B cell (primary cell): ENCODE measurements around the gene ITSN2. TPM values are rescaled to one million over a fixed set of nuclear protein-coding genes. Genes with fewer than 3 reads are reported as not detected.

Source experiments
- ATAC-seq: fragments of 200-7000 bp; cut with Tn5 transposase; one replicate; pipeline ENCODE4 v1.10.0; 2021; ENCODE audit warnings: low read depth, mild to moderate bottlenecking, moderate number of reproducible peaks, moderate library complexity
- CTCF ChIA-PET: fragments of 350-600 bp; sonication (Branson Sonifier 250); formaldehyde crosslinking; loops from one replicate; lab custom pipeline; 2021; ENCODE audit warnings: antibody characterized with exemption, inconsistent platforms; lab: Charles Lee
- POLR2A ChIA-PET: fragments of 350-600 bp; sonication (Branson Sonifier 250); formaldehyde crosslinking; loops from one replicate; lab custom pipeline; 2021; ENCODE audit warnings: antibody characterized with exemption; lab: Charles Lee
- DNase-seq: peaks from one replicate; pipeline ENCODE4 v3.0.0; 2013
- H2AFZ ChIP-seq: 2 replicates; pipeline ENCODE4 v1.6.1; 2012; ENCODE audit warnings: mild to moderate bottlenecking, low read depth, low read length; ENCODE audit not compliant: insufficient read depth, poor library complexity, severe bottlenecking
- H3K27ac ChIP-seq, 2 donors: 1 replicate in 1 of 2; 2 replicates in 1 of 2; pipeline ENCODE4 v1.5.1; 2012 to 2013; ENCODE audit warnings: low read length in 2 of 2, mild to moderate bottlenecking in 2 of 2, moderate library complexity in 1 of 2
- H3K27me3 ChIP-seq, 4 experiments: fragments of 200-600 bp in 1 of 4; sonication (generic) in 1 of 4; replicated peaks in 1 of 4; 1 replicate in 2 of 4; 2 replicates in 2 of 4; pipeline versions ENCODE4 v1.6.1 to v1.7.0; 2013 to 2016; ENCODE audit warnings: low read length in 3 of 4, mild to moderate bottlenecking in 2 of 4, mixed read lengths in 1 of 4, moderate library complexity in 1 of 4; ENCODE audit not compliant: insufficient read depth in 4 of 4, control insufficient read depth in 3 of 4; ENCODE audit errors: control extremely low read depth in 1 of 4
- H3K36me3 ChIP-seq, 2 experiments: replicated peaks in 1 of 2; 1 replicate in 1 of 2; 2 replicates in 1 of 2; pipeline versions ENCODE4 v1.6.1 to v1.7.1; 2013; ENCODE audit warnings: low read length in 1 of 2; ENCODE audit not compliant: insufficient read depth in 2 of 2, control insufficient read depth in 1 of 2; ENCODE audit errors: control extremely low read depth in 1 of 2, extremely low read depth in 1 of 2
- H3K4me1 ChIP-seq, 2 donors: fragments of 200-600 bp in 1 of 2; sonication (generic) in 1 of 2; 1 replicate in 1 of 2; 2 replicates in 1 of 2; pipeline versions ENCODE4 v1.5.1 to v1.6.1; 2013 to 2017; ENCODE audit warnings: low read length in 2 of 2; ENCODE audit not compliant: control insufficient read depth in 2 of 2, insufficient read depth in 2 of 2
- H3K4me2 ChIP-seq: replicated peaks from 2 replicates; pipeline ENCODE3; 2012; ENCODE audit warnings: mild to moderate bottlenecking, low read depth, low read length; ENCODE audit not compliant: poor library complexity, severe bottlenecking
- H3K4me3 ChIP-seq, 5 experiments: fragments of 200-600 bp in 1 of 5; sonication (generic) in 1 of 5; 1 replicate in 3 of 5; 2 replicates in 2 of 5; pipeline versions ENCODE4 v1.5.1 to v1.7.0; 2011 to 2016; ENCODE audit warnings: low read length in 4 of 5, mild to moderate bottlenecking in 4 of 5, low read depth in 2 of 5, control low read depth in 1 of 5, moderate library complexity in 1 of 5; ENCODE audit not compliant: insufficient read depth in 1 of 5; ENCODE audit errors: control extremely low read depth in 1 of 5, extremely low read depth in 1 of 5
- H3K79me2 ChIP-seq: fragments of 200-600 bp; sonication (generic); one replicate; pipeline ENCODE4 v1.6.0; 2016; ENCODE audit warnings: low read length; ENCODE audit not compliant: control insufficient read depth, insufficient read depth
- H3K9ac ChIP-seq: fragments of 200-600 bp; sonication (generic); 2 replicates; pipeline ENCODE4 v1.6.1; 2017; ENCODE audit warnings: mild to moderate bottlenecking, low read length, moderate library complexity
- H3K9me3 ChIP-seq, 3 donors: one replicate each; pipeline versions ENCODE4 v1.6.1 to v1.7.1; 2013; ENCODE audit warnings: low read length in 2 of 3; ENCODE audit not compliant: control insufficient read depth in 2 of 3, insufficient read depth in 1 of 3; ENCODE audit errors: control extremely low read depth in 1 of 3
- H4K20me1 ChIP-seq: 2 replicates; pipeline ENCODE4 v1.6.0; 2012; ENCODE audit warnings: mild to moderate bottlenecking, low read length; ENCODE audit not compliant: insufficient read depth, control insufficient read depth, poor library complexity, severe bottlenecking
- H3K27ac Mint-ChIP-seq: one replicate; pipeline ENCODE4 v1.8.0; 2021; ENCODE audit warnings: mixed read lengths
- H3K27me3 Mint-ChIP-seq: one replicate; pipeline ENCODE4 v1.8.0; 2021; ENCODE audit warnings: mixed read lengths
- H3K4me1 Mint-ChIP-seq: one replicate; pipeline ENCODE4 v1.8.0; 2021; ENCODE audit warnings: mixed read lengths
- H3K4me3 Mint-ChIP-seq: one replicate; pipeline ENCODE4 v1.8.0; 2021; ENCODE audit warnings: mixed read lengths
- H3K9me3 Mint-ChIP-seq: one replicate; pipeline ENCODE4 v1.8.0; 2022; ENCODE audit warnings: mixed read lengths; ENCODE audit not compliant: insufficient read depth
- EZH2 ChIP-seq: IDR thresholded peaks from 2 replicates; pipeline ENCODE4 v1.6.1; 2012; ENCODE audit warnings: borderline replicate concordance, low read depth, mild to moderate bottlenecking, moderate library complexity, low read length; ENCODE audit not compliant: insufficient read depth, poor library complexity, severe bottlenecking
- WGBS: methylation state at CpG from one replicate; pipeline ENCODE4 v1.1.5; 2013; ENCODE audit warnings: missing lambda C conversion rate; ENCODE audit not compliant: insufficient coverage; 5-methylcytosine and 5-hydroxymethylcytosine counted together
- intact Hi-C: fragments of 100-400 bp; cut with micrococcal nuclease; formaldehyde crosslinking; loops from one replicate; pipeline ENCODE4 v1.10.0; 2022
- polyA plus RNA-seq: library from polyadenylated mRNA; depleted of rRNA; stranded (reverse); fragments of >200 nt; gene quantifications from 2 replicates; pipeline ENCODE4 v1.2.3, GENCODE V29; 2012
- total RNA-seq, 2 donors: library from RNA; stranded (reverse); fragments of 120-200 nt in 1 of 2; gene quantifications; 1 replicate in 1 of 2; 2 replicates in 1 of 2; pipeline versions ENCODE4 v1.2.3 to v1.2.4, GENCODE V29; 2013 to 2022
- TF ChIP-seq, protein P1 (sequence below): fragments of 200-600 bp; IDR thresholded peaks from one replicate; pipeline ENCODE4 v1.8.0; 2022; ENCODE audit warnings: antibody characterized with exemption, mild to moderate bottlenecking

The ITSN2 gene
- total and polyA plus RNA-seq, 2 donors (not counting 1 experiment from before 2014, with no cell fraction given): 107 to 200 TPM

GRCh38 chr2:24304098-24304497 lies 56.2 kb downstream of the ITSN2 start:
- 84% methylated on average over 4 of the region's 4 CpGs for WGBS
- Mint-ChIP-seq H3K4me1 (no peaks in the 10 kb centered on the region), H3K27ac (no peak overlapping the region), H3K4me3 (no peak overlapping the region), H3K27me3 (no peaks in the 10 kb centered on the region), H3K9me3 (no peaks in the 10 kb centered on the region)
- peaks cover 7% of the 10 kb centered on the region for H4K20me1 ChIP-seq
- H2AFZ ChIP-seq: no peak overlapping the region
- H3K4me2 ChIP-seq: no peak overlapping the region
- ChIA-PET POLR2A (no interaction called here), CTCF (interaction anchor here (1.6 to 1.7 kb wide), 2 partner anchors 18 to 77 kb away, joined by 3 to 4 read pairs; no protein-coding TSS in a partner anchor)
- no peak for DNase-seq
- no peaks in the 10 kb centered on the region for H3K4me1 ChIP-seq
- no peak for ATAC-seq
- no peak overlapping the region for H3K27ac ChIP-seq
- no peak overlapping the region for H3K9ac ChIP-seq
- peaks cover 19% of the 10 kb centered on the region for H3K79me2 ChIP-seq
- H3K9me3 ChIP-seq: no peaks in the 10 kb centered on the region
- TF ChIP-seq, protein P1, sequence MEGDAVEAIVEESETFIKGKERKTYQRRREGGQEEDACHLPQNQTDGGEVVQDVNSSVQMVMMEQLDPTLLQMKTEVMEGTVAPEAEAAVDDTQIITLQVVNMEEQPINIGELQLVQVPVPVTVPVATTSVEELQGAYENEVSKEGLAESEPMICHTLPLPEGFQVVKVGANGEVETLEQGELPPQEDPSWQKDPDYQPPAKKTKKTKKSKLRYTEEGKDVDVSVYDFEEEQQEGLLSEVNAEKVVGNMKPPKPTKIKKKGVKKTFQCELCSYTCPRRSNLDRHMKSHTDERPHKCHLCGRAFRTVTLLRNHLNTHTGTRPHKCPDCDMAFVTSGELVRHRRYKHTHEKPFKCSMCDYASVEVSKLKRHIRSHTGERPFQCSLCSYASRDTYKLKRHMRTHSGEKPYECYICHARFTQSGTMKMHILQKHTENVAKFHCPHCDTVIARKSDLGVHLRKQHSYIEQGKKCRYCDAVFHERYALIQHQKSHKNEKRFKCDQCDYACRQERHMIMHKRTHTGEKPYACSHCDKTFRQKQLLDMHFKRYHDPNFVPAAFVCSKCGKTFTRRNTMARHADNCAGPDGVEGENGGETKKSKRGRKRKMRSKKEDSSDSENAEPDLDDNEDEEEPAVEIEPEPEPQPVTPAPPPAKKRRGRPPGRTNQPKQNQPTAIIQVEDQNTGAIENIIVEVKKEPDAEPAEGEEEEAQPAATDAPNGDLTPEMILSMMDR: no peak
- no peak for TF ChIP-seq EZH2
- intact Hi-C loops: no loop called here
- H3K36me3 ChIP-seq: peaks cover 20 to 92% of the 10 kb centered on the region in 2 experiments
- H3K4me3 ChIP-seq: no peak overlapping the region
- no peaks in the 10 kb centered on the region for H3K27me3 ChIP-seq

- H3K27me3 ChIP-seq: no peaks in the 10 kb centered on the region
- Mint-ChIP-seq H3K4me1 (no peaks in the 10 kb centered on the region), H3K9me3 (no peaks in the 10 kb centered on the region), H3K27ac (no peak overlapping the region), H3K27me3 (no peaks in the 10 kb centered on the region), H3K4me3 (no peak overlapping the region)
- peaks cover 20 to 89% of the 10 kb centered on the region in 2 experiments for H3K36me3 ChIP-seq
- 100% methylated on average over 1 of the region's 6 CpGs for WGBS
- no peaks in the 10 kb centered on the region for H3K9me3 ChIP-seq
- POLR2A ChIA-PET: no interaction called here
- CTCF ChIA-PET: interaction anchor here (1.0 kb wide), 1 partner anchor 20 kb away, joined by 4 read pairs; no protein-coding TSS in a partner anchor
- no peak for ATAC-seq
- H2AFZ ChIP-seq: no peak overlapping the region
- peaks cover 7% of the 10 kb centered on the region for H3K79me2 ChIP-seq
- H3K4me3 ChIP-seq: no peak overlapping the region
- no peak overlapping the region for H3K4me2 ChIP-seq
- DNase-seq: no peak
- no peak for TF ChIP-seq EZH2
- TF ChIP-seq, protein P1: no peak
- no peaks in the 10 kb centered on the region for H3K4me1 ChIP-seq
- no peak overlapping the region for H3K27ac ChIP-seq
- no peak overlapping the region for H3K9ac ChIP-seq
- intact Hi-C loops: no loop called here
- H4K20me1 ChIP-seq: peaks cover 7% of the 10 kb centered on the region
Observed at GRCh38 chr2:24301599-24301998, 58.7 kb downstream of the ITSN2 start.
